ENCODE results near the gene ACTN3.
"Not testable (repeated sequence)": the region's sequence is repeated elsewhere in the genome, so short reads cannot be mapped to it uniquely, and the experiment has no call there.

The ACTN3 gene

DNA sequence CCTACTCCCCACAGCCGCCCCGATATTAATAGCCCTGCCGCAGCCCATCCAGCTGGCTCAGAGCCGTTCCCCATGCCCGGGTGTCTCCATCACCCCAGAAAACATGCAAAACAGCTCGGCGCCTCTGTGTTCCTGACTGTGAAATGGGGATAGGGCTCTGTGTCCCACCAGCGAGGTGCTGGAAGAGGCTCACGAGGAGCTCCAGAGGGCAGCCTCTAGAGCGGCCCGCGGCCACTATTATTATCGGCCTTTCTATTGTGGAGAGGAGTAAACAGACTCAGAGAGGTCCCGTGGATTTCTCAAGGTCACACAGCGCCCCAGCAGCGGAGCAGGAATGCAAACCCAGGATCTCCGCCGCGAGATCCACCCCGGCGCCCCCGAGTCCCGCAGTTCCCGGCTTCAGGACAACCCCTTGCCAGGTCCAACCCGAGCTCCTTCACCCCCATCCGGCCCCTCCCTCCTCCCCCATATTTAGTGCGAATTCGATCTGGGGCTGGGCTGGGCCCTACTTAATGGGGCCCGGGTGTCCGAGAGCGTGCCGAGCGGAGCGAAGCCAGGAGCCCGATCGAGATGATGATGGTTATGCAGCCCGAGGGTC lies at the start of gene ACTN3:
TSS of gene ACTN3 (plus strand) at position 536 of the 598 bp plus-strand sequence. CDS start at position 571, 35 bp downstream.
- no peak for DNase-seq (ENCODE audit: low read depth in 3 of 3)

DNA sequence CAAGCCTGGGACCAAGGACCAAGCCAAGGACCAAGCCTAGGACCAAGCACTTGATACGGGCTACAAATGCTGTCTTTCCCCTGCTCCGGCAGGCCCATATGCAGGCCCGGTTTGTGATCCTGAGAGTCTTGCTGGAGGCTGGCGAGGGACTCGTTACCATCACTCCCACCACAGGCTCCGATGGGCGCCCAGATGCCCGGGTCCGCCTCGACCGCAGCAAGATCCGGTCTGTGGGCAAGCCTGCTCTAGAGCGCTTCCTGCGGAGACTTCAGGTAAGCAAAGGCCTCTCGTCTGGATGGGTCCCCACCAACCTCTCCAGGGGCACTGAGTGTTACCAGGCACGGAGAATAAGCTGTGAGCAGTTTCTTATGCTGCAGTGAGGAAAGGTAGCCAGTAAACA lies 49.5 kb upstream of the ACTN3 start:
- DNase-seq (ENCODE audit: low read depth in 3 of 3) = no peak

DNA sequence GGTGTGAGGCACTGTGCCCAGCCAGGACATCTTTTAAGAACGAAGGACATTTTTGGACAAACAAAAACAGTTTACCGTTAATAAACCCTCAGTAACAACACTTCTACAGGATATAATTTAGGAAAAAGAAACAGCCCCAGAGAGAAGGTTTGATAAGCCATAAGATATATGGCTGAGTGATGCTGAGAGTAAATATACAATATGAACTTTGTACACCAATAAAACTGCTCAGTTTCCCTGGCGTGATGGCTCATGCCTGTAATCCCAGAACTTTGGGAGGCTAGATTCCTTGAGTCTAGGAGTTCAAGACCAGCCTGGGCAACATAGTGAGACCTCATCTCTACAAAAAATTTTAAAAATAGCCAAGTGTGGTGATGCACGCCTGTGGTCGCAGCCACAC lies 48.2 kb upstream of the ACTN3 start:
- DNase-seq (ENCODE audit: low read depth in 3 of 3) = no peak

GRCh38 chr11:66505276-66505816 lies 41.4 kb upstream of the ACTN3 start:
- no peak for DNase-seq (ENCODE audit: low read depth in 3 of 3)

- DNase-seq (ENCODE audit: low read depth in 3 of 3) = no peak
Measured at GRCh38 chr11:66509131-66509561, 37.6 kb upstream of the ACTN3 start.

DNA sequence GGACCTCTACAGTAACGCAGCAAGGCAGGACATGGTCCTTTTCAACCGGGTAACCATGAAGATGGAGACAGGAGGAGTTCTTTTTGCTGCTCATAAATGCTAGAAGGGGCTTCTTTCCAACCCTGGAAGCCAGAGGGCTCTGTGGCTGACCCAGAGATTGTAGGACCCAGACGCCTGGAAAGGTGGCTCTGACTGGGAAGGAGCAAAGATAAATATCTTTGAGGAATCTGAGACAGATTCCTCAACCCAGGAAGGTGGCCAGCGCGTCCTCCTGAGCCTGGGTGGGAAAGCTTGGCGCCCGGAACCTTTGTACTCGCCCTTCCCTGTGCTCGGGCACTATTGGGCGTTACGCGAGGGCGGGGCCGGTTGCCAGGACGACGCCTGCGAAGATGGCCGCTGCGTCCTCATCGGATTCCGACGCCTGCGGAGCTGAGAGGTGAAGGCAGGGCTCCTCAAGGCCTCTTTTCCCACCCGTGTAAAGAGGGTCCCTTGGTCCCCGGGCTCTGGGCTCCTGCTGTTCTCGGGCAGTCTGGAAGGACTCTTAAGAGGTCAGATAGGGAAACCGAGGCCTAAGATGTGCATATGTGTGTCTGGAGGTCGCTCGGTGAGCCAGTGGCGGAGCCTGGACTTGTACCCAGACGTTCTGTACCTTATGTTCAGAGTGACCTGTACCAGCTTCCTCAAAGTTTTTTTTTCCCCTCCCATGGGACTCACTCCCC lies 36.3 kb upstream of the ACTN3 start, which contains the start of gene BBS1:
TSS of gene BBS1 (plus strand) at position 365 of the 719 bp plus-strand sequence. CDS start at position 390, 25 bp downstream.
- DNase-seq (ENCODE audit: low read depth in 3 of 3) = peak; percentile 69 to 84 (median 70)

GRCh38 chr11:66510990-66511339 lies 35.7 kb upstream of the ACTN3 start:
- no peak for DNase-seq (ENCODE audit: low read depth in 3 of 3)

- no peak for DNase-seq (ENCODE audit: low read depth in 3 of 3)
Measured at GRCh38 chr11:66523611-66524010, 23.1 kb upstream of the ACTN3 start.

DNA sequence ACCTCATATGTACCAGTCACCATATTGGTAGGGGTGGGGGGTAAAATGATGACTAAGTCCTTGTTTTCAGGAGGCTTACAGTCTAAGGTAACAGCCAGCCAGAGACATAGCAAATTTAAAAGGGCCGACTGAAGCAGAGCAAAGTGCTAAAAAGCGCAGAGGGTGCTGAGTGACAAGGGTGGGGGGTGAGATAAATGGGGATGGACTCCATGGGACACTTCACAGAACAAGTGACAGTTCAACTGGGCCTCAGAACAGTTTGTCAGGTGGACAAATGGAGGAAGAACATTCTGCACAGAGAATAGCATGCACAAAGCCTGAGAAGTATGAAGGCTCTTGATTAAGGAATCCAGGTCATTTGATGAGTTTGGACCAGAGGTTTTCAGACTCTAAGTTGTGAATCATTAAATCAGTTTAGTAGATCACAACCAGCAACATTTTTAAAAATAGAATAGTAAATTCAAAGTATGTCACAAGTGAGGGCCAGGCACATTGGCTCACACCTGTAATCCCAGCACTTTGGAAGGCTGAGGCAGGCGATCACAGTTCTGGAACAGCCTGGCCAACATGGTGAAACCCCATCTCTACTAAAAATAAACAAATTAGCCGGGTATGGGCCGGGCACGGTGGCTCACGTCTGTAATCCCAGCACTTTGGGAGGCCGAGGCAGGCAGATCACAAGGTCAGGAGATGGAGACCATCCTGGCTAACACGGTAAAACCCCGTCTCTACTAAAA lies 22.2 kb upstream of the ACTN3 start:
- DNase-seq (ENCODE audit: low read depth in 3 of 3) = no peak

DNA sequence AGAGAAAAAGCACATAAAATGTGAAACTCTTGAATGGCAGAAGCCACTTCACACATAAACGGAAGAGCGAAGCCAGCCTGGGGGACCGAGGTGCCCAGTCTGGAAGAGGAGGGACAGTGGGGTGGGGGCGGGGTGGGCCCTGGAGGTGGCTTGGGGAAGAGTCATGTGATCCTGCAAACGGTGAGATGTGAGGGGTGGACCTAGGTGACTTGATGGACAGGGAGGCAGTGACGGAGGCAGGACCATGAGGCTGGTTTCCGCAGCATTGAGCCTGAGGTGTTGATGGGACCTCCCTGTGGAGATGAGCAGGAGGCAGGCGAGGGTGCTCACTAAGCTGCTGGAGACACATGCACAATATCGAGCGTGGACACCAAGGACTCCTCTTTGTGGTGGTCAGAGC lies 17.6 kb upstream of the ACTN3 start:
- no peak for DNase-seq (ENCODE audit: low read depth in 3 of 3)

DNA sequence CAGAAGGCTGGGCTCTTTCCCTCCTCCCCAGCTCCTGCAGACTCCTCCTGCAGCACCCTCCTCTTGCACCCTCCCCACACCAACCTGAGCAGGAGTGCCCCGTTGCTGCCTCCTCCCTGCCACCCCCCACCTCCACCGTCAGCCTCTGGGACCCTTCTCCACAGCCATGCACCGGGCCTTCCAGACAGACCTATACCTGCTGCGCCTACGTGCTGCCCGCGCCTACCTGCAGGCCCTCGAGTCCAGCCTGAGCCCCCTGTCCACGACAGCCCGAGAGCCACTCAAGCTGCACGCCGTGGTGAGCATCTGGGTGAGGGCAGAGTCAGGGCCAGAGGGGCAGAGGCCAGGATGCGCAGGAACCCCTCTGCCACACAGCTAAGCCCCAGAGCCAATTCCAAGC lies 17.0 kb upstream of the ACTN3 start:
- no peak for DNase-seq (ENCODE audit: low read depth in 3 of 3)

DNA sequence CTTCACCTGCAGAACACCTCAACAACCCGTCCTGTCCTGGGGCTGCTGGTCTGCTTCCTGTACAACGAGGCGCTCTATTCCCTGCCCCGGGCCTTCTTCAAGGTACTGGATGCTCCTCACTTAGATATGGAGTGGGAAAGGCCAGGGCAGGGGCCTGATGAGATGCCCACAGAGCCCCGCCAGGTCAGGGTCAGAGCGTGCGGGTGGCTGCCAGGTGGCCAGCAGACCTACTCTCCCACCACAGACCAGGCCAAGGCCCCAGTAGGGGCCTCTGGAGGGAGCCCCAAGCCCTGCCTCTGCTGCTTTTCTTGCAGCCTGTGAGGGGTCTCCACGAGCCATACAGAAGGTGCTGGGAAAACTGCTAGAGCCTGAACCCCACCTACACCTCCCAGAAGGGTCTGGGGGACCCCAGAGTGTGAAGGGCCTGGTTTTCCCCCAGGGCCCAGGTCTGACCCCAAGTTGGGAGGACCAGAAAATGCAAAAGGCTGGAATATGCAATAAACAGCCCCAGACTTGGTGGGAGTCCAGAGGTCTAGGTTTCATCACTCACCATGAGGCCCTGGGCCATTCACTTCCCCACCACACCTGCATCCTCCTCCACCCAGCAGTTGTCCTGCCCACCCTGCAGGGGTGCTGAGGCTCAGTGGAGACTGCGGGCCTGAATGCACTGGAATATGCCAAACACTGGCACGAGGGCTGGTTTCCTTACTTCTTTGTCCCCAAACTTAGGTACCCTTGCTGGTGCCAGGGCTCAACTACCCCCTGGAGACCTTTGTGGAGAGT lies 15.6 kb upstream of the ACTN3 start:
- no peak for DNase-seq (ENCODE audit: low read depth in 3 of 3)

- DNase-seq (ENCODE audit: low read depth in 3 of 3) = no peak
Measured at GRCh38 chr11:66531841-66532240, 14.9 kb upstream of the ACTN3 start.

DNA sequence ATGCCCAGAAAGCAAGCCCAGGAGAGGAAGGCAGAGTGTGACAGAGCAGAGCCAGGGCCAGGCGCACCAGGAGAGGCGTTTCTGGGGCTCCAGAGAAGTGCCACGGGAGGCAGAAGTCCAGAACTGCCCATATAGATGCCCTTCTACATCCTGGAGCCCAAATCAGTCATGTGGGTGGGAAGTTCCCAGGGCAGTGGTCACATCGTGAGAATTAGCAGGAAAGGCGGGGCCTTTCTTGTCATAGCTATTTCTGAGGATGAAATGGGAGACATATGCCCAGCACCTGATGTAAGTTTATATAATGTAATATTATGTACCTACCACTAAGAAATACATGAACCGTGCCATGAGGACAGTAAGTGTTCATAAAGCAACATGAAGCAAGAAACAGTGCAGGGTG lies 13.9 kb upstream of the ACTN3 start:
- no peak for DNase-seq (ENCODE audit: low read depth in 3 of 3)

DNA sequence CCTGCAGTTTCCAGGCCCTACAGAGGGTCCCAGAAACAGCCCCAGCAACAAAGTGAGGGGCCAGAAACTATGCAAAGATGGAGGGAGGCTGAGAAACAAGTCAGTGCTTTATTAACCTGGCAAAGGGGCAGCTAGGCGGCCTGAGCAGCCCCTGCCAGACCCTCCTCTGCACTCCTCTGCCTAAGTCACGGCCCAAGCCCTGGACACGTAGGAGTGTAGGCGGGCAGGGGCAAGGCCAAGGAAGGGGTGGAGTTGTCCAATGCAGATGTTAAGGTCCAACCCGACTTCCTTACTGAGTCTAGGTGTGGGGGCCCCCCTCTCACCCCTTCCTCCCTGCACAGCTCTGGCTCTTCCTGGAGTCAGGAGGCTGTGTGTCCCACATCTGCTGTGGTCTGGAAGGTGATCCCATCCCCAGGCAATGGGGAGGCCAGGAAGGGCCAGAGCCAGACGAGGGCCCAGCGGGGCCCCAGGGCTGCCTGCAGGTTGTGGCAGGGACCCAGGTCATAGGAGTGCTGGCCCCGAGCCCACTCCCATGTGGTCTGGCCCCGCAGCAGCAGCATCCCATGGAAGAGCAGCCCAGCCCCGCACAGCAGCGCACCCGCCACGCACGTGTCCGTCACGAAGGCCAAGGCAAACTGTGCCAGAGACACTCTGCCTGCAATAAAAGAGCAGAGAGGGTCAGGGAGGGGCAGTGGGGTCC lies 7.4 kb upstream of the ACTN3 start:
- no peak for DNase-seq (ENCODE audit: low read depth in 3 of 3)

DNA sequence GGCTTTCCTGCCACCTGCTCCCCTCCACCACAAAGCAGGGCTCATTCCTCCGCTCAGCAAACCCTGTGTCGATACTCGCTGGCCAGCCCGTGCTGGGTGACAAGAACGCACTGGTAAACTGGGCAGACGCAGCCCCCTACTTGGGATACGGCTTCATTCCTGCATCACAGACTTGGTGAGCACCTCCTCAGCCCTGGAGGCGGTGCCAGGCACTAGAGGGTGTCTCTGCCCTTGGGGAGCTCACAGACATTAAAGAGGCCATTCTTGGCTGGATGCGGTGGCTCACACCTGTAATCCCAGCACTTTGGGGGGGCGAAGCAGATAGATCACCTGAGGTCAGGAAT lies 6.9 kb upstream of the ACTN3 start:
- no peak for DNase-seq (ENCODE audit: low read depth in 3 of 3)

DNA sequence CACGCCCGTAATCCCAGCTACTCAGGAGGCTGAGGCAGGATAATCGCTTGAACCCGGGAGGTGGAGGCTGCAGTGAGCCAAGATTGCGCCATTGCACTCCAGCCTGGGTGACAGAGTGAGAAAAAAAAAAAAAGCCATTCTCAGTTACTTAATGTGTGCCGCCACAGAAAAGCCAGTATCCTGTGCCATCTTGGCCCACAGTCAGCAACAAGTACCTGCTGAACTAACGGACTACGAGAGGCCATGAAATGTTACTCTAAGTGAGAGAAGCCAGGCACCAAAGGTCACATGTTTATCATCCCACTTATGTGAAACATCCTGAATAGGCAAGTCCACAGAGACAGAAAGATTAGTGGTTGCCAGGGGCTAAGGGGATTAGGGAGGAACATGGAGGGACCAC lies 6.1 kb upstream of the ACTN3 start:
- not testable (repeated sequence) for DNase-seq (ENCODE audit: low read depth in 3 of 3)

DNA sequence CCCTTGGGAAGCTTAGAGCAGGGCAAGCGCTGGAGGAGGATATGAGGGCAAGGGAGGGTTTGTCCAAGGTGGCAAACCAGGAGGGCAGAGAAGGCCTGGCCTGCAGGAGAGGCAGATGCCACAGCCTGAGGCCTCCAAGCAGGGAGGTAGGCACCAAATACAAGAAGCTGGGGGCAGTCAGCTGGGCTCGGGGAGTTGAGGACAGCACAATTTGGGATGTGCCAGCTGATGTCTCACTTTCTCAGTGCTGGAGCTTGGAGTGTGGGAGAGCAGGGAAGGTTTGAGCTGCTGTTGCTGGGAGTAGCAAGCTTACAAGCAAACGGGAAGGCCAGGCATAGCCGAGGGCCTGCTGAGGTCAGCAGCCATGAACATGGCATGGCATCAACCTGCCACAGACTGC lies 4.8 kb upstream of the ACTN3 start:
- no peak for DNase-seq (ENCODE audit: low read depth in 3 of 3)

GRCh38 chr11:66542362-66542761 lies 4.3 kb upstream of the ACTN3 start:
- DNase-seq (ENCODE audit: low read depth in 3 of 3) = no peak

- peak in 1 of 3 experiments; percentile 46 for DNase-seq (ENCODE audit: low read depth in 3 of 3)
Measured at GRCh38 chr11:66543263-66544107, 3.2 kb upstream of the ACTN3 start.
